Measurements from ENCODE around the gene GAB2.
A peak's percentile ranks its signal among the peaks of the same experiment; 100 is the strongest.

DNA sequence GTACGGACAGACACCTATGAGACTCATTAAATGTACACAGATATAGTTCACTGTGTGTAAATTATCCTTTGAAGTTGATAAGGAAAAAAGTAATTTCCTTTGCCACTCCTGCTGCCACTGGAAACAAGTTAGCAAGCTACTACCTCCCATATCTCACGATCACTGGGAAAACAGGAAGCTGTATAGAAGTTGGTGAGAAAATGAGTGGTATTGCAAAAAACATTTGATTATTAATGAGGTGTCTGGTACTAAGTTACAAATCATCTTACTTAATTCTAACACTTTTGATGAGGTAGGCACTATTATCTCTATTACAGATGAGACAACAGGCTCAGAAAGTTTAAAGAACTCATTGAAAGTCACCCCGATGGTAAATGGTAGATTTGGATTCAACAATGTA lies 68.5 kb downstream of the GAB2 start:
- TF ChIP-seq, protein P1, sequence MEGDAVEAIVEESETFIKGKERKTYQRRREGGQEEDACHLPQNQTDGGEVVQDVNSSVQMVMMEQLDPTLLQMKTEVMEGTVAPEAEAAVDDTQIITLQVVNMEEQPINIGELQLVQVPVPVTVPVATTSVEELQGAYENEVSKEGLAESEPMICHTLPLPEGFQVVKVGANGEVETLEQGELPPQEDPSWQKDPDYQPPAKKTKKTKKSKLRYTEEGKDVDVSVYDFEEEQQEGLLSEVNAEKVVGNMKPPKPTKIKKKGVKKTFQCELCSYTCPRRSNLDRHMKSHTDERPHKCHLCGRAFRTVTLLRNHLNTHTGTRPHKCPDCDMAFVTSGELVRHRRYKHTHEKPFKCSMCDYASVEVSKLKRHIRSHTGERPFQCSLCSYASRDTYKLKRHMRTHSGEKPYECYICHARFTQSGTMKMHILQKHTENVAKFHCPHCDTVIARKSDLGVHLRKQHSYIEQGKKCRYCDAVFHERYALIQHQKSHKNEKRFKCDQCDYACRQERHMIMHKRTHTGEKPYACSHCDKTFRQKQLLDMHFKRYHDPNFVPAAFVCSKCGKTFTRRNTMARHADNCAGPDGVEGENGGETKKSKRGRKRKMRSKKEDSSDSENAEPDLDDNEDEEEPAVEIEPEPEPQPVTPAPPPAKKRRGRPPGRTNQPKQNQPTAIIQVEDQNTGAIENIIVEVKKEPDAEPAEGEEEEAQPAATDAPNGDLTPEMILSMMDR (conservative IDR thresholded peaks at IDR 0.05; ENCODE audit: low read depth, low read length), result no peak
- no peak for TF ChIP-seq POLR2A (IDR thresholded peaks at IDR 0.05; ENCODE audit: low read depth, low read length)
- no peak for TF ChIP-seq BHLHE40 (IDR thresholded peaks at IDR 0.05; ENCODE audit: low read depth, low read length)
- TF ChIP-seq MAFK (IDR thresholded peaks at IDR 0.05; ENCODE audit: low read depth, low read length), result peak; percentile 54; the same call in 1 of the 2 replicates
- TF ChIP-seq RAD21 (IDR thresholded peaks at IDR 0.05; ENCODE audit: low read length), result no peak
- TF ChIP-seq MXI1 (IDR thresholded peaks at IDR 0.05; ENCODE audit: borderline replicate concordance, low read depth, low read length), result no peak
- no peak for TF ChIP-seq MAZ (IDR thresholded peaks at IDR 0.05; ENCODE audit: borderline replicate concordance, low read depth, low read length)
- no peak for TF ChIP-seq CEBPB (IDR thresholded peaks at IDR 0.05; ENCODE audit: low read depth, low read length)
- TF ChIP-seq SMC3 (IDR thresholded peaks at IDR 0.05; ENCODE audit: low read depth, low read length), result no peak
- TF ChIP-seq RCOR1 (IDR thresholded peaks at IDR 0.05; ENCODE audit: insufficient replicate concordance, low read length), result no peak
- TF ChIP-seq FOS (IDR thresholded peaks at IDR 0.05; ENCODE audit: low read depth, low read length), result no peak
- TF ChIP-seq, protein P2, sequence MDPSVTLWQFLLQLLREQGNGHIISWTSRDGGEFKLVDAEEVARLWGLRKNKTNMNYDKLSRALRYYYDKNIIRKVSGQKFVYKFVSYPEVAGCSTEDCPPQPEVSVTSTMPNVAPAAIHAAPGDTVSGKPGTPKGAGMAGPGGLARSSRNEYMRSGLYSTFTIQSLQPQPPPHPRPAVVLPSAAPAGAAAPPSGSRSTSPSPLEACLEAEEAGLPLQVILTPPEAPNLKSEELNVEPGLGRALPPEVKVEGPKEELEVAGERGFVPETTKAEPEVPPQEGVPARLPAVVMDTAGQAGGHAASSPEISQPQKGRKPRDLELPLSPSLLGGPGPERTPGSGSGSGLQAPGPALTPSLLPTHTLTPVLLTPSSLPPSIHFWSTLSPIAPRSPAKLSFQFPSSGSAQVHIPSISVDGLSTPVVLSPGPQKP (IDR thresholded peaks at IDR 0.05; ENCODE audit: borderline replicate concordance, low read depth, low read length), result no peak
- TF ChIP-seq, protein P3, sequence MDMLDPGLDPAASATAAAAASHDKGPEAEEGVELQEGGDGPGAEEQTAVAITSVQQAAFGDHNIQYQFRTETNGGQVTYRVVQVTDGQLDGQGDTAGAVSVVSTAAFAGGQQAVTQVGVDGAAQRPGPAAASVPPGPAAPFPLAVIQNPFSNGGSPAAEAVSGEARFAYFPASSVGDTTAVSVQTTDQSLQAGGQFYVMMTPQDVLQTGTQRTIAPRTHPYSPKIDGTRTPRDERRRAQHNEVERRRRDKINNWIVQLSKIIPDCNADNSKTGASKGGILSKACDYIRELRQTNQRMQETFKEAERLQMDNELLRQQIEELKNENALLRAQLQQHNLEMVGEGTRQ (IDR thresholded peaks at IDR 0.05; ENCODE audit: low read depth, low read length), result no peak
- TF ChIP-seq RFX5 (IDR thresholded peaks at IDR 0.05; ENCODE audit: low read depth, low read length), result no peak

All from IMR-90 (cell line).